Mesothelial cell of epicardium (in vitro differentiated cells): ENCODE data around the gene CPD. TPM values are rescaled to one million over a fixed set of nuclear protein-coding genes. Genes with fewer than 3 reads are reported as not detected.
"Not testable (repeated sequence)": the region's sequence is repeated elsewhere in the genome, so short reads cannot be mapped to it uniquely, and the experiment has no call there.

Source experiments
- DNase-seq, 2 experiments: peaks; one replicate each; pipeline ENCODE4 v3.0.0; 2021; ENCODE audit warnings: low spot score in 2 of 2; ENCODE audit not compliant: unreplicated experiment in 2 of 2
- H3K27ac Mint-ChIP-seq: 2 replicates; pipeline ENCODE4 v1.8.0; 2021; ENCODE audit warnings: mixed read lengths
- H3K27me3 Mint-ChIP-seq: 2 replicates; pipeline ENCODE4 v1.8.0; 2021; ENCODE audit warnings: low read depth, mixed read lengths
- H3K36me3 Mint-ChIP-seq: 2 replicates; pipeline ENCODE4 v1.8.0; 2021; ENCODE audit warnings: mixed read lengths
- H3K4me1 Mint-ChIP-seq: 2 replicates; pipeline ENCODE4 v1.8.0; 2021; ENCODE audit warnings: mixed read lengths
- H3K4me3 Mint-ChIP-seq: 2 replicates; pipeline ENCODE4 v1.8.0; 2021; ENCODE audit warnings: mild to moderate bottlenecking, moderate library complexity, mixed read lengths
- H3K9me3 Mint-ChIP-seq: 2 replicates; pipeline ENCODE4 v1.8.0; 2021; ENCODE audit warnings: mixed read lengths
- CTCF ChIP-seq: fragments of 200-600 bp; sonication (generic); IDR thresholded peaks from one replicate; pipeline ENCODE4 v1.5.0; 2021; ENCODE audit warnings: antibody characterized with exemption; ENCODE audit not compliant: unreplicated experiment
- total RNA-seq: library from RNA; stranded (reverse); gene quantifications from 3 replicates; pipeline ENCODE4 v1.2.1, GENCODE V29; 2021

The CPD gene
- total RNA-seq, 1 donor from 2014 or later, result 49.3 TPM

GRCh38 chr17:30398328-30399041, 19.8 kb downstream of the CPD start:
- H3K27ac Mint-ChIP-seq, result no peak overlapping the region
- H3K4me3 Mint-ChIP-seq, result no peak overlapping the region
- H3K9me3 Mint-ChIP-seq, result peaks cover 4% of the 10 kb centered on the region
- DNase-seq, result no peak
- no peak for TF ChIP-seq CTCF
- peaks cover 12% of the 10 kb centered on the region for H3K36me3 Mint-ChIP-seq
- H3K27me3 Mint-ChIP-seq, result no peaks in the 10 kb centered on the region
- H3K4me1 Mint-ChIP-seq, result peaks cover 25% of the 10 kb centered on the region

GRCh38 chr17:30401097-30401496, 22.4 kb downstream of the CPD start:
- Mint-ChIP-seq H3K27me3 (no peaks in the 10 kb centered on the region), H3K4me1 (peaks cover 13% of the 10 kb centered on the region), H3K27ac (no peak overlapping the region), H3K36me3 (peaks cover 14% of the 10 kb centered on the region), H3K9me3 (peaks cover 8% of the 10 kb centered on the region), H3K4me3 (no peak overlapping the region)
- TF ChIP-seq CTCF, result no peak
- DNase-seq, result no peak

- no peak for TF ChIP-seq CTCF
- H3K4me1 Mint-ChIP-seq, result peaks cover 6% of the 10 kb centered on the region
- no peak overlapping the region for H3K4me3 Mint-ChIP-seq
- H3K27ac Mint-ChIP-seq, result peak overlapping the region; percentile 30
- no peak for DNase-seq
- H3K27me3 Mint-ChIP-seq, result no peaks in the 10 kb centered on the region
- H3K9me3 Mint-ChIP-seq, result peaks cover 11% of the 10 kb centered on the region
- H3K36me3 Mint-ChIP-seq, result peaks cover 33% of the 10 kb centered on the region
Measured at GRCh38 chr17:30405161-30405560, 26.4 kb downstream of the CPD start.

GRCh38 chr17:30410627-30411026, 31.9 kb downstream of the CPD start:
- H3K27ac Mint-ChIP-seq, H3K4me1 Mint-ChIP-seq, H3K27me3 Mint-ChIP-seq, DNase-seq, H3K4me3 Mint-ChIP-seq: not testable (repeated sequence)
- H3K9me3 Mint-ChIP-seq, result peaks cover 17% of the 10 kb centered on the region
- H3K36me3 Mint-ChIP-seq, result peaks cover 35% of the 10 kb centered on the region

GRCh38 chr17:30412008-30412496, 33.3 kb downstream of the CPD start:
- H3K4me3 Mint-ChIP-seq, H3K27me3 Mint-ChIP-seq, H3K4me1 Mint-ChIP-seq, DNase-seq, H3K27ac Mint-ChIP-seq: not testable (repeated sequence)
- H3K9me3 Mint-ChIP-seq, result peaks cover 17% of the 10 kb centered on the region
- H3K36me3 Mint-ChIP-seq, result peaks cover 35% of the 10 kb centered on the region

- H3K4me3 Mint-ChIP-seq, result no peak overlapping the region
- peaks cover 17% of the 10 kb centered on the region for H3K9me3 Mint-ChIP-seq
- H3K27ac Mint-ChIP-seq, result no peak overlapping the region
- H3K36me3 Mint-ChIP-seq, result peaks cover 29% of the 10 kb centered on the region
- no peak for DNase-seq
- no peak for TF ChIP-seq CTCF
- H3K27me3 Mint-ChIP-seq, result no peaks in the 10 kb centered on the region
- no peaks in the 10 kb centered on the region for H3K4me1 Mint-ChIP-seq
Measured at GRCh38 chr17:30413109-30413508, 34.4 kb downstream of the CPD start.
